ENCODE data around the gene ACAN. TPM values are rescaled to one million over a fixed set of nuclear protein-coding genes. Genes with fewer than 3 reads are reported as not detected.

Gene ACAN
- total and polyA plus RNA-seq, 2 donors from 2014 or later: 2.8 to 10.3 TPM

DNA sequence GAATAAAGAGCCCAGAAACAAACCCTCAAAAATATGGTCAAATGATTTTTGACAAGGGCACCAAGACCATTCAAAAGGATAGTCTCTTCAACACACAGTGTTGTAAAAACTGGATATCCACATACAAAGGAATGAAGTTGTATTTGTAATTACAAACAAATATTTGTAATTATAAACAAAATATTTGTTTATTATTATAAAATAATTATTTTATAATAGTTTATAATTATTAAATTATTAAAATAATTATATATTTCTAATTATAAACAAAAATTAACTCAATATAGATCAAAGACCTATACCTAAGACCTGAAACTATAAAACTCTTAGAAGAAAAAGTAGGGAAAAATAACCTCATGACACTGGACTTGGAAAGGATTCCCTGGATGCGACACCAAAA is 23.3 kb upstream of the ACAN start:
- no peak for TF ChIP-seq CTCF (IDR thresholded peaks at IDR 0.05; ENCODE audit: borderline replicate concordance, extremely low read depth, insufficient read depth)
- FAIRE-seq: peak; percentile 74
- intact Hi-C loops (cut with DNase I): no loop called here
- Histone ChIP-seq H3K9me3 (ENCODE audit: control insufficient read depth in 2 of 3, insufficient read depth in 1 of 3, low read length in 3 of 3) (peaks cover 0 to 5% (median 4%) of the 10 kb centered on the region in 3 donors), H3K4me1 (ENCODE audit: control insufficient read depth in 2 of 3, insufficient read depth in 2 of 3, low read depth in 1 of 3, low read length in 3 of 3) (no peaks in the 10 kb centered on the region), H3K9ac (ENCODE audit: low read length in 3 of 3) (no peak overlapping the region), H3K27me3 (ENCODE audit: control insufficient read depth, insufficient read depth, low read length) (no peaks in the 10 kb centered on the region), H3K4me3 (ENCODE audit: low read length in 3 of 3) (no peak overlapping the region), H3K27ac (ENCODE audit: low read depth in 2 of 2, low read length in 2 of 2) (no peak overlapping the region), H3K36me3 (ENCODE audit: control insufficient read depth in 2 of 3, insufficient read depth in 3 of 3, low read length in 3 of 3) (no peaks in the 10 kb centered on the region)
- no peak for DNase-seq

DNA sequence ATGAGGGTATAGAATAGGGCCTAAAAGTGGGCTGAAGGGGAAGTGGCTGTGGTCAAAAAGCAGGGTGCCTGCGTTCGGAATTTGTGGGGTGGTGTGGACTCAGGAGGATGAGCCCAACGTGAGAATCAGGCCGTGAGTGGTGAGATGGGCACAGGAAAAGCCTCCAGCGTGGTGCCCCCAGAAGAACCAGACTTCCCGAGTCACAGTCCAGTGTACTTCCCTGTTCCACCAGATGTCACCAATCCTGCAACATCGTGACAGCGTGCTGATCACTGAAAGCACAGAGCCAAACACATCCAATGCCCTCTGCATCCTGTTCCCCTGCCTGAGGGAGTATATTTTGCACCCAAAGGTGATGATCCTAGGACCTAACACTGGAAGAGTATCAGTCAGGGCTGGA is 20.8 kb upstream of the ACAN start:
- H3K4me1 ChIP-seq (ENCODE audit: control insufficient read depth in 2 of 3, insufficient read depth in 2 of 3, low read depth in 1 of 3, low read length in 3 of 3): no peaks in the 10 kb centered on the region
- FAIRE-seq (no peak), DNase-seq (no peak)
- no peaks in the 10 kb centered on the region for H3K9me3 ChIP-seq (ENCODE audit: control insufficient read depth in 2 of 3, insufficient read depth in 1 of 3, low read length in 3 of 3)
- TF ChIP-seq CTCF (IDR thresholded peaks at IDR 0.05; ENCODE audit: borderline replicate concordance, extremely low read depth, insufficient read depth): no peak
- H3K9ac ChIP-seq (ENCODE audit: low read length in 3 of 3): no peak overlapping the region
- no peak overlapping the region for H3K27ac ChIP-seq (ENCODE audit: low read depth in 2 of 2, low read length in 2 of 2)
- H3K36me3 ChIP-seq (ENCODE audit: control insufficient read depth in 2 of 3, insufficient read depth in 3 of 3, low read length in 3 of 3): no peaks in the 10 kb centered on the region
- no peak overlapping the region for H3K4me3 ChIP-seq (ENCODE audit: low read length in 3 of 3)
- intact Hi-C loops (cut with DNase I): no loop called here
- no peaks in the 10 kb centered on the region for H3K27me3 ChIP-seq (ENCODE audit: control insufficient read depth, insufficient read depth, low read length)

DNA sequence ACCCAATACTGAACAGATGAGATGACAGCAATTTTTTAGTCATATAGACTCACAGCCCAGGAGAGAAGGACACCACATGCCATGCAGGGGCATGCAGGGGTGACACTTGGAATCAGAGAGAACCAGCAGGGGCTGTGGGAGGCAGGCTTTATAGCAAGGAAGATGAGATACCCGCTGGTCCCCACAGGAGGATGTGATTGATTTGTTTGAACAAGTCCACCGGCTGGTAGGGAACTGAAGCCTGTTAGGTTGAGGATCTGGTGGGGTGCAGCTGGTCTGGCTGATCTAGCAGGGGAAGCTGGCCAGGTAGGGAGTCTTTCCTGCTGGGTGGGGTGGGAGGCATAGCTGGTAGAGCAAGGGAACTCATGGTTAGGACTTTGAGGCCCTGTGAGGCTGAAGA is 18.0 kb upstream of the ACAN start:
- TF ChIP-seq CTCF (IDR thresholded peaks at IDR 0.05; ENCODE audit: borderline replicate concordance, extremely low read depth, insufficient read depth): no peak
- DNase-seq: no peak
- Histone ChIP-seq H3K4me1 (ENCODE audit: control insufficient read depth in 2 of 3, insufficient read depth in 2 of 3, low read depth in 1 of 3, low read length in 3 of 3) (no peaks in the 10 kb centered on the region), H3K9ac (ENCODE audit: low read length in 3 of 3) (no peak overlapping the region), H3K27me3 (ENCODE audit: control insufficient read depth, insufficient read depth, low read length) (no peaks in the 10 kb centered on the region), H3K36me3 (ENCODE audit: control insufficient read depth in 2 of 3, insufficient read depth in 3 of 3, low read length in 3 of 3) (no peaks in the 10 kb centered on the region), H3K27ac (ENCODE audit: low read depth in 2 of 2, low read length in 2 of 2) (no peak overlapping the region), H3K9me3 (ENCODE audit: control insufficient read depth in 2 of 3, insufficient read depth in 1 of 3, low read length in 3 of 3) (no peaks in the 10 kb centered on the region), H3K4me3 (ENCODE audit: low read length in 3 of 3) (no peak overlapping the region)
- FAIRE-seq: no peak
- intact Hi-C loops (cut with DNase I): no loop called here

DNA sequence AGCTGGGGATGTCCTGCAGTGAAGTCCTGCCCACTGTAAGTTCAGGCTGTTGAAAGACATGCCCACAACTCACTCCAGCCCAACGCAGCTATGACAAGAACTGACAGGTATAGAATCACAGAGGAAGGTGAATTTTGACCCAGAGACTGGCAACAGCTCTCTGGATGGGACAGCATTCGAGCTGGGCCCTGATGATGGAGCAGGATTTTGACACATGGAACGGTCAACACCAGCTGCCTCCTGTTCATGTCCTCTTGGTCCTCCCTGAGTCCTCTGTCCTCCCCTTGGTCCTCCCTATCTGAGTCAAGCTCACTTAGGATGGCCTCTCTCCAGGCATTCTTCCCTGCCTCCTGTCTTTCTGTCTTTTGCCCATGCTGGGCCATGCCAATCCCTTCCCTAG is 15.2 kb upstream of the ACAN start:
- Histone ChIP-seq H3K27me3 (ENCODE audit: control insufficient read depth, insufficient read depth, low read length) (peaks cover 5% of the 10 kb centered on the region), H3K9ac (ENCODE audit: low read length in 3 of 3) (no peak overlapping the region), H3K27ac (ENCODE audit: low read depth in 2 of 2, low read length in 2 of 2) (no peak overlapping the region), H3K36me3 (ENCODE audit: control insufficient read depth in 2 of 3, insufficient read depth in 3 of 3, low read length in 3 of 3) (no peaks in the 10 kb centered on the region), H3K4me1 (ENCODE audit: control insufficient read depth in 2 of 3, insufficient read depth in 2 of 3, low read depth in 1 of 3, low read length in 3 of 3) (no peaks in the 10 kb centered on the region), H3K4me3 (ENCODE audit: low read length in 3 of 3) (no peak overlapping the region), H3K9me3 (ENCODE audit: control insufficient read depth in 2 of 3, insufficient read depth in 1 of 3, low read length in 3 of 3) (no peaks in the 10 kb centered on the region)
- no peak for DNase-seq
- no peak for TF ChIP-seq CTCF (IDR thresholded peaks at IDR 0.05; ENCODE audit: borderline replicate concordance, extremely low read depth, insufficient read depth)
- intact Hi-C loops (cut with DNase I): no loop called here
- no peak for FAIRE-seq
